ENCODE results near the gene NAV2. TPM values are rescaled to one million over a fixed set of nuclear protein-coding genes. Genes with fewer than 3 reads are reported as not detected.

Gene NAV2
- total RNA-seq, 1 donor from 2014 or later, result 10.3 TPM

DNA sequence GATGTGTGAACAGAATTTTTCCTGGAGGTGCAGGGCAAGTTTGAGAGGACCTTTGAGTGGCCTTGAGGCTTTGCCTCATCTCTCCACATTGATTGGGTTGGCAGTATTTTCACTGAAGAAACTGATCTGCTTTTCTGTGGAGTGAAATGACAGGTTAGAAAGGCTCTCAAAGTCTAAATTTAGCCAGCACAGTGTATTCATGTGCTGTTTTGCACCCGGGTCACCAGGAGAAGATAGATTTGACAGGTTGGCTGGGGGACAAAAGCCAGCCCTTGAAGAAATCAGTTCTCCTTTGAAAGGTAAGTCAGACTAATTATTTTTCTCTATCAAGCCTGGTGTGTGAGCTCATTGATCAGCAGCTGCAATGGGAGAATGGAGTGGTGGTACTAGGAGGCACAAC, 294.7 kb downstream of the NAV2 start:
- CTCF ChIA-PET, result no interaction called here
- no peaks in the 10 kb centered on the region for H3K4me1 Mint-ChIP-seq

DNA sequence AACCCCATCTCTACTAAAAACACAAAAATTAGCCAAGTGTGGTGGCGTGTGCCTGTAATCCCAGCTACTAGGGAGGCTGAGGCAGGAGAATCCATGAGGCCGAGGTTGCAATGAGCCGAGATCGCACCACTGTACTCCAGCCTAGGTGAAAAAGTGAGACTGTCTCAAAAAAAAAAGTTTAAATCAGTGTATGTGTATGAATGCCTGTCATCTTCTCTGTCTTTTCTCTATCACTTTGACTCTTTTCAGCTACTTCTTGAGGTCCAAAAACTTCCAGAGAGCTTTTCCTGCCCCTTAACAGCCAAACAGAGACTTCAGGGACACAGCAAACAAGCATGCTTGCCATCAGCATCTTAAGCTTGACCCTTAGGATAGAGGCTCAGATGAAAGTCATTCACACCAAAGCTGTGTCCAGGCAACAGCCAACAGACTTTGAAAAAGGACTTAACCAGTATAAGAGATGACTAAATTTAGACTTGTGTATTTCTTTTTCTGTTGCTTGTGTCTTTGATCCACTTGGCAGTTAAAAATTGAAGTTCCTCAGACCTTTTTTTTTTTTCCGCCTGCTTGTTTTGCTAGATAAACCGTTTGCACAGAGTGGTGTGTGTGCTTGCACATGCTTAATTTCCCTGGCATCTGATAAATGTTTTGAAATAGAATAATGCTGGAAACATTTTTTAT, 295.7 kb downstream of the NAV2 start:
- CTCF ChIA-PET, result interaction anchor here (0.8 kb wide), 1 partner anchor 50 kb away, joined by 3 read pairs; no protein-coding TSS in a partner anchor
- Mint-ChIP-seq H3K4me3 (no peak overlapping the region), H3K36me3 (ENCODE audit: low read depth) (no peaks in the 10 kb centered on the region), H3K4me1 (no peaks in the 10 kb centered on the region), H3K27ac (no peak overlapping the region), H3K27me3 (peaks cover 4% of the 10 kb centered on the region), H3K9me3 (no peaks in the 10 kb centered on the region)
- TF ChIP-seq, protein P1, sequence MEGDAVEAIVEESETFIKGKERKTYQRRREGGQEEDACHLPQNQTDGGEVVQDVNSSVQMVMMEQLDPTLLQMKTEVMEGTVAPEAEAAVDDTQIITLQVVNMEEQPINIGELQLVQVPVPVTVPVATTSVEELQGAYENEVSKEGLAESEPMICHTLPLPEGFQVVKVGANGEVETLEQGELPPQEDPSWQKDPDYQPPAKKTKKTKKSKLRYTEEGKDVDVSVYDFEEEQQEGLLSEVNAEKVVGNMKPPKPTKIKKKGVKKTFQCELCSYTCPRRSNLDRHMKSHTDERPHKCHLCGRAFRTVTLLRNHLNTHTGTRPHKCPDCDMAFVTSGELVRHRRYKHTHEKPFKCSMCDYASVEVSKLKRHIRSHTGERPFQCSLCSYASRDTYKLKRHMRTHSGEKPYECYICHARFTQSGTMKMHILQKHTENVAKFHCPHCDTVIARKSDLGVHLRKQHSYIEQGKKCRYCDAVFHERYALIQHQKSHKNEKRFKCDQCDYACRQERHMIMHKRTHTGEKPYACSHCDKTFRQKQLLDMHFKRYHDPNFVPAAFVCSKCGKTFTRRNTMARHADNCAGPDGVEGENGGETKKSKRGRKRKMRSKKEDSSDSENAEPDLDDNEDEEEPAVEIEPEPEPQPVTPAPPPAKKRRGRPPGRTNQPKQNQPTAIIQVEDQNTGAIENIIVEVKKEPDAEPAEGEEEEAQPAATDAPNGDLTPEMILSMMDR (IDR thresholded peaks at IDR 0.05), result no peak
- intact Hi-C loops (cut with micrococcal nuclease), result no loop called here
- POLR2A ChIA-PET, result no interaction called here
- DNase-seq (no peak), ATAC-seq (ENCODE audit: low read depth) (no peak)

More for the DNA sequence above, 294.7 kb downstream of the NAV2 start:
- no peak for DNase-seq
- Mint-ChIP-seq H3K27ac (no peak overlapping the region), H3K36me3 (ENCODE audit: low read depth) (no peaks in the 10 kb centered on the region), H3K27me3 (peaks cover 4% of the 10 kb centered on the region), H3K9me3 (no peaks in the 10 kb centered on the region), H3K4me3 (no peak overlapping the region)
- no peak for ATAC-seq (ENCODE audit: low read depth)
- intact Hi-C loops (cut with micrococcal nuclease), result no loop called here
- POLR2A ChIA-PET, result no interaction called here
- TF ChIP-seq, protein P1 (IDR thresholded peaks at IDR 0.05), result no peak

DNA sequence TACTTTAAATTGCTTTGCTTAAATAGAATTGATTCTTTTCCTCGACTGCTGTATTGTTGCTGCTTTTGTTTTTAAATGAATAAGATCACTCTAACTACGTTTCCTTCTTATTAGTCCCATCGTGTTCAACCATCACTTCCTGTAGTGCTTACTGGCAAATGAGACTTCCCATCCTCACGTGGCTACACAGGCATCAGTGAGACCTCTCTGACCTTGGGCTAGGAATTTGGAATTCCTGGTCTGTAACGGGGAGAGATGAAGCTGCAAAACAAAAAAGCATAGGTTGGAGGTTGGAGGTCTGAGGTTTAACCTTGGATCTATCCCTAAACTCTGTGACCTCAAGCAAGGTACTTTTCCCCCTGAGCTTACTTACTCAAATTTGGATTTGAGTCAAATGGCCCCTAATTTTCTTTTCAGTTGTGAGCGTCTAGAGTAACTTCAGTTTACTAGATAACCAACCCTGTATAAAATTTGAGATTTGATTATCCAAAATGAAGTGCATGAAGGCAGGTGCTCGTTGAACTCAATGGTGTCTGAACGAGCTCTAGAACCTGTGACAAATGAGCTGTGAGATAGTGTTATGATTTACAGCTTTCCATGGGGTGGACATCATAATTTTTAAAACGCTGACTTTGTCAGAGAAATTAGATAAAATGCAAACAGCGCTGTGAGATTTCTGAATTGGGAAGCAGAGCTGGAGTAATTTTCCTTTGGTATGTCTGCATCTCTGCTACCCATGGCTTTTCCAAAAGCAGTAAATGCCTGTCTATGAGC, 296.4 kb downstream of the NAV2 start:
- POLR2A ChIA-PET, result no interaction called here
- intact Hi-C loops (cut with micrococcal nuclease), result no loop called here
- Mint-ChIP-seq H3K27me3 (peaks cover 4% of the 10 kb centered on the region), H3K27ac (no peak overlapping the region), H3K4me3 (no peak overlapping the region), H3K9me3 (no peaks in the 10 kb centered on the region), H3K36me3 (ENCODE audit: low read depth) (no peaks in the 10 kb centered on the region), H3K4me1 (no peaks in the 10 kb centered on the region)
- TF ChIP-seq, protein P1 (IDR thresholded peaks at IDR 0.05), result no peak
- DNase-seq (no peak), ATAC-seq (ENCODE audit: low read depth) (no peak)
- CTCF ChIA-PET, result no interaction called here

DNA sequence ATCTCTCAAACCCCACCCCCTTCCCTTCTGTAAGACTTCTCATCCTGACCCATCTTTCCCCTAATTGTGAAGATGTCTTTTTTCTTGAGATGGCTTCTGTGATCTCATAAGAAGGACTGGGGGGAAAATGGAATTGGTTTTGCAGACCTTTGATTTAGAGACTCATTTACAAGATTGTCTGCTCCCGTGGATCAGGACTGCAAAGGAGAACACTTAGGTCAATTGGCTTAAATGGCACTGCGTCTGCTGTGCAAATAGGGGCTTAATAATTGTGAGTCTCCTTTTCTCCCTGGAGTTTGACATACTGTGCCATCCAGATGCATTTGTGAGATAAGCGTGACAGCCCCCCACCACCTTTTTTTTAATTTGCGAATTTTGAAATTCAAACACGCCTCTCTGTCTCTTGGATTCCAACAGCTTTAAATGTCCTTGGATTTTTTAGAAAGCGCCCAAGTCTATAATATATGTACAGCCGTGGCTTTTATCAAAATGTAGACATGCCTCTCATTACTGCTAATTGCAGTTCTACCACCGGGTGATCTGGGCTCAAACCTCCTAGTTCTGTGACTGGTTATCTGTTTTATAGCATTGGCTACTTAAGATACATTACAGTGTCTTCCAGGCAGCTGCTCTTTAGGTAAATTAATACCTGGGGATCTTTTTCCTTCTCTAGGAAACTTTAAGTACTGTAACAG, 297.7 kb downstream of the NAV2 start:
- peaks cover 4% of the 10 kb centered on the region for H3K27me3 Mint-ChIP-seq
- H3K9me3 Mint-ChIP-seq, result no peaks in the 10 kb centered on the region
- ChIA-PET POLR2A (no interaction called here), CTCF (no interaction called here)
- H3K27ac Mint-ChIP-seq, result no peak overlapping the region
- intact Hi-C loops (cut with micrococcal nuclease), result no loop called here
- no peaks in the 10 kb centered on the region for H3K36me3 Mint-ChIP-seq (ENCODE audit: low read depth)
- ATAC-seq (ENCODE audit: low read depth) (no peak), DNase-seq (no peak)
- H3K4me1 Mint-ChIP-seq, result no peaks in the 10 kb centered on the region
- H3K4me3 Mint-ChIP-seq, result no peak overlapping the region
- TF ChIP-seq, protein P1 (IDR thresholded peaks at IDR 0.05), result no peak

DNA sequence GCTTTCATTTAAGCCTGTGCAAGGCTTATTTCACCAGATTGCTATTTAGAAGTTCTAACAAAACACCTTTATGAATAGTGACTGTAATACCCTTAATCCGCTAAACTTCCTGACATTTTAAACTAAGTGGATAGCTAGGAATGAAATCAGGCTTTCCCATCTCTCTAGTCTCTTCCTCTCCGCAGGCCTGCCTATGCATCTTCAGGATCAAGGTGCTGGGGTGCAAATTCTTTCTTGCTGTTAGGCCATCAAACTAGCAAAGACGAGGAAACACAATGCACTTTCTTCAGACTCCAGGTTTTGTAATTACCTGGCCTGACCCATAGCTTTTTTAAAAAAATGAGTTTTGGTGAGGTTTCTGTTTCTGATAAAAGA, 298.2 kb downstream of the NAV2 start:
- POLR2A ChIA-PET, result no interaction called here
- no peak overlapping the region for H3K27ac Mint-ChIP-seq

More for the DNA sequence above, 298.2 kb downstream of the NAV2 start:
- H3K36me3 Mint-ChIP-seq (ENCODE audit: low read depth), result no peaks in the 10 kb centered on the region
- ATAC-seq (ENCODE audit: low read depth), result no peak
- intact Hi-C loops (cut with micrococcal nuclease), result no loop called here
- no peaks in the 10 kb centered on the region for H3K4me1 Mint-ChIP-seq
- no peaks in the 10 kb centered on the region for H3K9me3 Mint-ChIP-seq
- CTCF ChIA-PET, result no interaction called here
- TF ChIP-seq, protein P1 (IDR thresholded peaks at IDR 0.05), result no peak
- no peak for DNase-seq
- no peak overlapping the region for H3K4me3 Mint-ChIP-seq
- H3K27me3 Mint-ChIP-seq, result peaks cover 1% of the 10 kb centered on the region

Data from activated B cell treated with CpG ODN at 0.5 μM for 24 hours (primary cell).